ENCODE measurements around the gene CFAP61.
"Not testable (repeated sequence)": the region's sequence is repeated elsewhere in the genome, so short reads cannot be mapped to it uniquely, and the experiment has no call there.

CFAP61 gene

GRCh38 chr20:20334489-20334888 is 282.2 kb downstream of the CFAP61 start:
- DNase-seq, result no peak

DNA sequence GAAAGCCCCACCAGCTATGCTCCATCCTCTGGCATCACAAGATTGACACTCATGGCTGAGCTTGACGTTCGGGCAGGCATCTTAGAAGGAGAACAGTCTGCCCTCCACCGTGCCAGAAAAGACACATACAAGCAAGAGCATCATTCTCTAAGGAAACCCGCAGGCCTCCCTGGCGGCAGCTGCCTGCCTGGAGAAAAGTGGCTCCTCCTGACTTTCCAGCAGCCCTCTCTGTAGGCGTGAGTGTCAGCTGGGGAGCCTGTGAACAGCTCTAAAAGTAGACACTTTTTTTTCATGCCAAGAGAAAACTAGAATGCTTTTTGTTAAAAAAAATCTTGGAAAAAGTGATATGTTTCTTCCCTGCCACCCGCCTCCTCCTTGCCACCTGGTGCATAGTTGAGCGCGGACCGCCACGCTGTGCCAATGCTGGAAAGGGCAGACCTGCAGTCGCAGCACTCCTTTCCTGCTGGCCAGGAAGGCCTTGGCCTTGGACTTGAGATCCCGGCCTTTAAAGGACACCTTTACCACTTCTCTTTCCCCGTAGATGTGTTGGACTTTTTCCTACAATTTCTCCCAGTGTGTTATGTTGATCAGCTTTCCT is 285.9 kb downstream of the CFAP61 start:
- DNase-seq, result no peak

GRCh38 chr20:20340443-20340842 is 288.1 kb downstream of the CFAP61 start:
- no peak for DNase-seq

DNA sequence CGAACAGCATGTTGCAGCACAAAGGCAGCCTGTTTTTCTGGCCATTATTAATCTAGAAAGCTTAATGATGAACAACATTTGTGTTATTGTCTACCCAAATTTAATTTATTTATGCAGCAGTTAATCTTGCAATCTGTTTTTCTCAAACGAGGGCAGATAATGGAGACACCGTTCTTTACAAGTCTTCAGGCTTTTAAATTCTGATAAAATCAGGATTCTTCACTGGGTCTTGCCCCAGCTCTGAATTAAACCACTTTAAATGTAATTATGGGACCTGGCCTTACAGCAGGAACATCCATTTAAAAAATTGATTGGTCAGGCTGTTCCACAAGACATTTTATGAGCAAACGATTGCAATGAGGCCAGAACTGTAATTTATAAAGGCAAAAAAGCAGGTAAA is 289.0 kb downstream of the CFAP61 start:
- DNase-seq, result no peak

- no peak for DNase-seq
These were observed 289.7 kb downstream of the CFAP61 start for GRCh38 chr20:20342066-20342465.

DNA sequence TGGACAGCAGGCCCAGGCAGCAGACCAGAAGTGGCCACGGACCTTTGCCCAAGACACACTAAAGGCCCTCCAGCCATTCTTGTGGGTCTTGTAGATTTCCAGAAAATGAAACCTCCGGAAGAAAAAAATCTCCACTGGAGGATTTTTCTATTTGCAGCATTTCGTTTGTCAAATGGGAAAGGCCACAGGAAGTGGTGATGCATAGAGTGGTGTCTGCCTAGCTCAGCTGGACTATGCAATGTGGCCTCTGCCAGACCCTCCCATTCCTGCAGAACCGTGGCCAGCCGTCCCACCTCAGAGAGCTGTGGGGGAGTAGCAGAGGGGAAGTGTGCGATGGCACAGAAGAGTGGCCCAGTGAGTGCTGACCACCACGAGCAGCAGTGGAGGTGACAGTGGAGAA is 291.6 kb downstream of the CFAP61 start:
- DNase-seq, result no peak

GRCh38 chr20:20344476-20344875 is 292.1 kb downstream of the CFAP61 start:
- DNase-seq, result no peak

GRCh38 chr20:20353576-20353975 is 301.2 kb downstream of the CFAP61 start:
- no peak for DNase-seq

- DNase-seq, result not testable (repeated sequence)
These were observed 303.2 kb downstream of the CFAP61 start for GRCh38 chr20:20355503-20355902.

- DNase-seq, result no peak
These were observed 306.5 kb downstream of the CFAP61 start for GRCh38 chr20:20358801-20359200.

- DNase-seq, result no peak
These were observed 307.3 kb downstream of the CFAP61 start for GRCh38 chr20:20359628-20360027.

DNA sequence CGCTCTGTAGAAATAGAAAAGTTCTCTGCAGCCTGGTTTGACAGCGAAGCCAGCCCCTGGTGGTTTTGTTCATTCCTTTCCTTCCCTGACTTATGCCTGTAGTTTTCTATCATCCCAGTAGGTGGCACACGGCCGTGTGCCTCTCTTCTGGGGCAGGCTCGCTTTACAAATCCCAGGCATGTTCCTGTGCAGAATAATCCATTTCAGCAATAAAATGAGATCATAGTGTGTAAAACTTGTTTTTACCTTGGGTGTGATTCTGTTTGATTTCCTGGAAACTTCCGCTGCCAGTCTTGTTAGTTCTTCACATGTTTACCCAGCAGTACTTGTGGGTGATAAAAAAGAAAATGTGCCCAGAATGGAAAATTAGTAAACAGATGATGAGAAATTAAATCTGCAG is 308.1 kb downstream of the CFAP61 start:
- DNase-seq, result peak; percentile 14 to 30

DNA sequence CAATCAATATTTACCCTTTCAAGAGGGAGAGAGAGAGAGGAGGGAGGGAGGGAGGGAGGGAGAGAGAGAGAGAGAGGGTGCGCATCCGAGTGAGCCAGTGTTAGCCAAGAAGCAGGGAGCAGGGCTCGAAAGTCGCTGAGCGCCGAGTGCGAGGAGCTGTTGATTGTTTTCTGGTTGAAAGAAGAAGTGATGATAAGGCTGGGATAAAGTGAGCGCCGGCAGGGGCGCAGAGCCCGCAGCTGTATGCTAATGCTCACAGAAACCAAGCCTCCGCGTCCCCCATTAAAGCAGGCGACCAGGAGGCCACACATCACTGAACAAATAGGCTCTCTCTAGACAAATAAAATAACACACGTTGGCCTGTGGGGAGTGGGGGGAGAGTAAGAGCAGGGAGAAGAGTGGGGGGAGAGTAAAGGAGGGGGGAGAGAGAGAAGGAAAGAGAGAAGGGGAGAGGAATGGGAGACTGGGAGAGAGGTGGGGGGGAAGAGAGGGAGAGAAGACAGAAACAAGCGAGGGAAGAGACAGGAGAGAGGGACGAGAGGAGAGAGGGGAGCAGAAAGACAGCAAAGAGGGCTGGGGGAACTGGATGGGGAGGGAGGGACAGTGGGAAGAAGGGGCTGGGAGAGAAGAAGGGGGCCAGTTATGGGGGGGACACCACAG is 310.6 kb downstream of the CFAP61 start:
- DNase-seq, result no peak

DNA sequence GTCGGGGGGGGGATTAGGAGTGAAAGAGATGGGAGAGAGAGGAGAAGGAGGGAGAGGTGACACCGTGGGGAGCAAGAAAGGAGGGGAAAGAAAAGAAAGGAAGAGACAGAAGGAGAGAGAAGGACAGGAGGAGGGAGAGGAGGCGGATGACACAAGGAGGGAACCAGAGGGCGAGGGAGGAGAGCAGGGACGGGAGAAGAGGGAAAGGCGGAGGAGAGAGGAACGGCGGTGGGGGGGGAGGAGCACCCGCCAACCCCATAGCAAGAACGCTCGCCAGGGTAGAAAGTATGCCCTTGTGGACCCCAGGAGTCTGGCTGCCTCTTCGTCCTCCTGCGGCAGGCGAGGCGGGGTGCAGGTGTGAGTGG is 311.1 kb downstream of the CFAP61 start:
- no peak for DNase-seq

- DNase-seq, result no peak
These were observed 311.7 kb downstream of the CFAP61 start for GRCh38 chr20:20363799-20364592.

DNA sequence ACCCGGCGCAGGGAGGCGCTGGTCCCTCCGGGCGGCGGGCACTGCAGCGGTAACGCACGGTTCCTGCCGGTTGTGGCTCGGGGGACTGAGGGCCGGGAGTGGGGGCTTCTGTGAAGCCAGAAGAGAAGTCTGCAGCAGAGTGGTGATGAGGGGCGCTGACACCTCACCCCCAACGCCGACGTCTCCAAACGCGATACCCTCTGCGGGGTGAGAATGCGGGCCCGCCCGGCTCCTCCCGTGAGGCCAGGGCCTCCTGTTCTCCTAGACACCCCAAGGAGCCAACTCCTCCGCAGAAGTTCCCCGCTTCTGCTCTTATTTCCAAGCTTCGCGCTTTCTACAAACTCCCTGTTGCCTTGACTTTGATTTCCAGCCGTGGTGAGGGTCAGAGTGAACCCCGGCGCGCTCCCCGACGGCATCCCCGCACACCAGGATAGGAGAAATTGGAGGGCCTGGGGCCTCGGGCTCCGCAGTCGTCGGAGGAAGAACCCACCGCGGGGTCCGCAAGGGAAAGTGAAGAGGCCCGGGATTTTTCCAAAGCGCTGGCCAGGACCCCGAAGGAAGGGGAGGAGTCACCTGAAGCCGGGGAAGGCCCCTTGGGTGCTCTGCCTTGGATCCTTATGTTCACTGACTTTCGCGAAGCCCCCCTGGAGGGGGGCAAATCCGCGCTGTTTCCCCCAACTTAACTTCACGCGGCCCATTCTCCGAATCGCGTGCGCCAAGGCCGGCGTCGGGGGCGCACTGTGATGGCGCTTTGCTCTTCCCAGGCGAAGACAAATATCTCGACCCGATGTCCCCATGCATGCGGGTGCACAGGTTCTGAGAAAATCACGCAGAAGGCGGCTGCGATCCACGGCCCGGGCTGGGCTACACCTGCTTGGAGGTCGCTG is 312.5 kb downstream of the CFAP61 start:
- no peak for DNase-seq

- no peak for DNase-seq
These were observed 313.3 kb downstream of the CFAP61 start for GRCh38 chr20:20365480-20366161.

GRCh38 chr20:20366551-20366875 is 314.2 kb downstream of the CFAP61 start:
- no peak for DNase-seq

- no peak for DNase-seq
These were observed 314.7 kb downstream of the CFAP61 start for GRCh38 chr20:20366876-20367574.

DNA sequence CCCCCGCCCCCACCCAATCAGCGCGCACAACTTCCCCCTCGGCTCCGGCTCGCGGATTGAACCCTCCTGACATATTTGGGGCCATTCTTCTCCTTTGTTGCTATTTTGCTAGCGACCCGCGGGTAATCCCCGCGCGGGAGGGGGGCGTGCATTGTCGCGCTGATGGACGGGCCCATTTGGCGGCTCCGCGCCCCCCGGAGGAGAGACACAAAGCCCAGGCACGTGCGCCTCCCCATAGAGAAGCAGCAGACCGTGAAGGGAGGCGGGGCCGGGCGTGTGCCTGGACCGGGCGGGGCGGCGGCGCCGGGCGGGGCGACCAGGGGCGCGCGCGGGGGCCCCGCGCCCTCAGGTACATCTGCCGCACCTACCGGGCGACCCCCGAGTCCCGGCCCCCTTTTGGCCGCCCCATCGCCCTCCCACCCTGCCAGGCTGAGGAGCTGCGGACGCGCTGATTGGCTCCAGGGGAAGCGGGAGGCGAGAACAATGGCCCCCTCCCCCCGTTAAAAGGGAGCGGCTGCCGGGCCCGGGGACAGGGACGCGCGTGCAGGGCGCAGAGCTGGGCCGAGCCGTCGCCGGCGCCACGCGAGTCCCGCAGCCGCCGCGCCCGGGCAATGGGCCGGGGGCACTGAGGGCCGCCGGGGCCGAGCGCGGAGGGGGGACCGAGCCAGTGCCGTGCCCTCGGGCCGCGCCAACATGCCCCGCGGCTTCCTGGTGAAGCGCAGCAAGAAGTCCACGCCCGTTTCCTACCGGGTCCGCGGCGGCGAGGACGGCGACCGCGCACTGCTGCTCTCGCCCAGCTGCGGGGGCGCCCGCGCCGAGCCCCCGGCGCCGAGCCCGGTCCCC is 315.5 kb downstream of the CFAP61 start, which contains the start of gene INSM1:
Gene INSM1, plus strand, starts transcription at position 530 of the 843 bp plus-strand sequence. Its CDS starts 164 bp downstream, at position 694.
- DNase-seq, result no peak
